Neural cell (in vitro differentiated cells): ENCODE data around the gene KIRREL3. TPM values are rescaled to one million over a fixed set of nuclear protein-coding genes. Genes with fewer than 3 reads are reported as not detected.

Experiments
- H2AFZ ChIP-seq: fragments of 200-600, 300-800 bp; sonication (generic), shearing (Covaris generic); 2 replicates; pipeline ENCODE4 v1.6.0; 2014; ENCODE audit warnings: low read depth, mild to moderate bottlenecking, antibody characterized with exemption, low read length, moderate library complexity
- H3F3A ChIP-seq: fragments of 200-600 bp; shearing (Covaris generic); 2 replicates; pipeline ENCODE4 v1.6.1; 2016; ENCODE audit warnings: mild to moderate bottlenecking, moderate library complexity, mixed read lengths, antibody characterized with exemption, low read length; ENCODE audit not compliant: insufficient read depth, poor library complexity, severe bottlenecking
- H3K27ac ChIP-seq: fragments of 200-600, 300-800 bp; sonication (generic), shearing (Covaris generic); 2 replicates; pipeline ENCODE4 v1.5.1; 2014; ENCODE audit warnings: mild to moderate bottlenecking, low read length, moderate library complexity
- H3K27me3 ChIP-seq: fragments of 300-800, 200-600 bp; sonication (generic), shearing (Covaris generic); 2 replicates; pipeline ENCODE4 v1.6.0; 2014; ENCODE audit warnings: mild to moderate bottlenecking, low read depth, low read length, moderate library complexity; ENCODE audit not compliant: insufficient read depth
- H3K36me3 ChIP-seq: fragments of 300-800, 200-600 bp; sonication (generic), shearing (Covaris generic); 2 replicates; pipeline ENCODE4 v1.5.1; 2014; ENCODE audit warnings: mild to moderate bottlenecking, antibody characterized with exemption, low read length, moderate library complexity; ENCODE audit not compliant: insufficient read depth
- H3K4me2 ChIP-seq: fragments of 300-800, 200-600 bp; sonication (generic), shearing (Covaris generic); 2 replicates; pipeline ENCODE4 v1.6.0; 2014; ENCODE audit warnings: mild to moderate bottlenecking, low read length
- H3K4me3 ChIP-seq: fragments of 300-800, 200-600 bp; sonication (generic), shearing (Covaris generic); 2 replicates; pipeline ENCODE4 v1.5.1; 2014; ENCODE audit warnings: mild to moderate bottlenecking, low read length, moderate library complexity
- H3K79me2 ChIP-seq: fragments of 200-600 bp; shearing (Covaris generic); replicated peaks from 2 replicates; pipeline ENCODE4 v1.6.0; 2014; ENCODE audit warnings: mild to moderate bottlenecking, low read length, moderate library complexity; ENCODE audit not compliant: insufficient read depth
- H3K9ac ChIP-seq: fragments of 300-800, 200-600 bp; sonication (generic), shearing (Covaris generic); 2 replicates; pipeline ENCODE4 v1.6.1; 2016; ENCODE audit warnings: mild to moderate bottlenecking, low read length, mixed read lengths
- H3K9me2 ChIP-seq: fragments of 200-600 bp; shearing (Covaris generic); 2 replicates; pipeline ENCODE4 v1.6.1; 2016; ENCODE audit warnings: mild to moderate bottlenecking, low read length, mixed read lengths; ENCODE audit not compliant: insufficient read depth
- H3K9me3 ChIP-seq: fragments of 200-600, 300-800 bp; sonication (generic), shearing (Covaris generic); 2 replicates; pipeline ENCODE4 v1.6.1; 2016; ENCODE audit warnings: mild to moderate bottlenecking, mixed run types, low read length, moderate library complexity, mixed read lengths
- H4K20me1 ChIP-seq: fragments of 200-600 bp; shearing (Covaris generic); 2 replicates; pipeline ENCODE4 v1.6.1; 2016; ENCODE audit warnings: mild to moderate bottlenecking, mixed run types; ENCODE audit not compliant: insufficient read depth
- EP300 ChIP-seq: fragments of 450-650 bp; conservative IDR thresholded peaks from 2 replicates; pipeline ENCODE4 v1.6.1; 2014; ENCODE audit warnings: antibody characterized with exemption, mild to moderate bottlenecking, moderate library complexity; ENCODE audit not compliant: poor library complexity, severe bottlenecking
- EZH2 ChIP-seq: fragments of 200-600, 300-800 bp; shearing (Covaris generic), sonication (generic); IDR thresholded peaks from 2 replicates; pipeline ENCODE4 v1.6.1; 2014; ENCODE audit warnings: antibody characterized with exemption, low read length, borderline replicate concordance, mild to moderate bottlenecking; ENCODE audit not compliant: insufficient read depth, poor library complexity, severe bottlenecking
- MXI1 ChIP-seq: fragments of 450-650 bp; conservative IDR thresholded peaks from 2 replicates; pipeline ENCODE4 v1.6.1; 2014; ENCODE audit warnings: antibody characterized with exemption, mild to moderate bottlenecking; ENCODE audit not compliant: poor library complexity, severe bottlenecking
- POLR2AphosphoS5 ChIP-seq: IDR thresholded peaks from 2 replicates; pipeline ENCODE4 v1.6.1; 2012
- RAD21 ChIP-seq: fragments of 450-650 bp; conservative IDR thresholded peaks from 2 replicates; pipeline ENCODE4 v1.6.1; 2014; ENCODE audit warnings: antibody characterized with exemption, mild to moderate bottlenecking, moderate library complexity
- SMC3 ChIP-seq: fragments of 450-650 bp; conservative IDR thresholded peaks from 2 replicates; pipeline ENCODE4 v1.6.1; 2014; ENCODE audit warnings: antibody characterized with exemption, mild to moderate bottlenecking, moderate library complexity; ENCODE audit not compliant: poor library complexity
- TAF1 ChIP-seq: IDR thresholded peaks from 2 replicates; pipeline ENCODE4 v1.6.1; 2012; ENCODE audit warnings: low read depth
- polyA plus RNA-seq: library from polyadenylated mRNA; depleted of rRNA; stranded (reverse); fragments of >200 nt; gene quantifications from 2 replicates; pipeline ENCODE4 v1.2.3, GENCODE V29; 2014
- TF ChIP-seq, protein P1 (sequence below): fragments of 450-650 bp; IDR thresholded peaks from 2 replicates; pipeline ENCODE4 v1.5.1; 2014; ENCODE audit warnings: antibody characterized with exemption, mild to moderate bottlenecking, moderate library complexity; ENCODE audit not compliant: poor library complexity, severe bottlenecking
- TF ChIP-seq, protein P2 (sequence below): IDR thresholded peaks from 2 replicates; pipeline ENCODE4 v1.6.1; 2012; ENCODE audit warnings: borderline replicate concordance

KIRREL3 gene
- polyA plus RNA-seq, 1 donor from 2014 or later: 23.8 TPM

DNA sequence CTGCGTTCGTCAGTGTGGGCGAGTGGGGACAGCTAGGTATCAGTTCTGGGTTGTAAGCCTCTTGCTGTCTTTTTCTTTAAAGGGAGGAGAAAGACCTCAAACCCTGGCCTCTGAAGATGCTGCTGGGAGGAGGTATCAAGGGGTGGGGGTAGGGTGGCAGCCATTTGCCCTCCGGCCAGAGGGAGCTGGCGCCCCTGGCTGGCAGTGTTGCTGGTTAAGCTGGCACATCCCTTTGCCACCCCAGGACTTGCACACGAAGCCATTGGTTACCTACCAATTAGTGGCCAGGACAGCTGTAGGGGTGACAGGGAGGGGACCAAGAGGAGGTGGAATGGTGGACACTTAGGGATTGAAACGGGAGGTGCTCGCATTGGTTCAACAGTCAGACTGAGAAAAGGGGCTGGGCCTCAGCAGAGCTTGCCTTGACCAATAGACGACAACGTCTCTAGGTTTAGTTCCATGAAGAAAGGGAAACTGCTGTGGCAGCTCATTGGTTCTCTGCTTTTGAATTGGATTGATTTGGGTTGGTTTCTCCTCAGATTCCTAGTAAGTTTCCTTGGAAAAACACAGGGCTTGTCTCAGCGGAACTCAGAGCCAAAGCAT, 567.2 kb downstream of the KIRREL3 start:
- H3K4me2 ChIP-seq: no peak overlapping the region
- H3K36me3 ChIP-seq: no peaks in the 10 kb centered on the region
- no peaks in the 10 kb centered on the region for H3K79me2 ChIP-seq
- H3K9ac ChIP-seq: no peak overlapping the region
- no peak overlapping the region for H3K4me3 ChIP-seq
- H3K9me2 ChIP-seq: no peaks in the 10 kb centered on the region
- H3K9me3 ChIP-seq: no peaks in the 10 kb centered on the region
- H2AFZ ChIP-seq: no peak overlapping the region
- H3K27me3 ChIP-seq: no peaks in the 10 kb centered on the region
- TF ChIP-seq TAF1: no peak
- TF ChIP-seq, protein P1, sequence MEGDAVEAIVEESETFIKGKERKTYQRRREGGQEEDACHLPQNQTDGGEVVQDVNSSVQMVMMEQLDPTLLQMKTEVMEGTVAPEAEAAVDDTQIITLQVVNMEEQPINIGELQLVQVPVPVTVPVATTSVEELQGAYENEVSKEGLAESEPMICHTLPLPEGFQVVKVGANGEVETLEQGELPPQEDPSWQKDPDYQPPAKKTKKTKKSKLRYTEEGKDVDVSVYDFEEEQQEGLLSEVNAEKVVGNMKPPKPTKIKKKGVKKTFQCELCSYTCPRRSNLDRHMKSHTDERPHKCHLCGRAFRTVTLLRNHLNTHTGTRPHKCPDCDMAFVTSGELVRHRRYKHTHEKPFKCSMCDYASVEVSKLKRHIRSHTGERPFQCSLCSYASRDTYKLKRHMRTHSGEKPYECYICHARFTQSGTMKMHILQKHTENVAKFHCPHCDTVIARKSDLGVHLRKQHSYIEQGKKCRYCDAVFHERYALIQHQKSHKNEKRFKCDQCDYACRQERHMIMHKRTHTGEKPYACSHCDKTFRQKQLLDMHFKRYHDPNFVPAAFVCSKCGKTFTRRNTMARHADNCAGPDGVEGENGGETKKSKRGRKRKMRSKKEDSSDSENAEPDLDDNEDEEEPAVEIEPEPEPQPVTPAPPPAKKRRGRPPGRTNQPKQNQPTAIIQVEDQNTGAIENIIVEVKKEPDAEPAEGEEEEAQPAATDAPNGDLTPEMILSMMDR: no peak
- TF ChIP-seq RAD21: no peak
- no peak for TF ChIP-seq MXI1
- TF ChIP-seq EZH2: no peak
- TF ChIP-seq POLR2AphosphoS5: no peak
- TF ChIP-seq SMC3: no peak
- TF ChIP-seq, protein P2, sequence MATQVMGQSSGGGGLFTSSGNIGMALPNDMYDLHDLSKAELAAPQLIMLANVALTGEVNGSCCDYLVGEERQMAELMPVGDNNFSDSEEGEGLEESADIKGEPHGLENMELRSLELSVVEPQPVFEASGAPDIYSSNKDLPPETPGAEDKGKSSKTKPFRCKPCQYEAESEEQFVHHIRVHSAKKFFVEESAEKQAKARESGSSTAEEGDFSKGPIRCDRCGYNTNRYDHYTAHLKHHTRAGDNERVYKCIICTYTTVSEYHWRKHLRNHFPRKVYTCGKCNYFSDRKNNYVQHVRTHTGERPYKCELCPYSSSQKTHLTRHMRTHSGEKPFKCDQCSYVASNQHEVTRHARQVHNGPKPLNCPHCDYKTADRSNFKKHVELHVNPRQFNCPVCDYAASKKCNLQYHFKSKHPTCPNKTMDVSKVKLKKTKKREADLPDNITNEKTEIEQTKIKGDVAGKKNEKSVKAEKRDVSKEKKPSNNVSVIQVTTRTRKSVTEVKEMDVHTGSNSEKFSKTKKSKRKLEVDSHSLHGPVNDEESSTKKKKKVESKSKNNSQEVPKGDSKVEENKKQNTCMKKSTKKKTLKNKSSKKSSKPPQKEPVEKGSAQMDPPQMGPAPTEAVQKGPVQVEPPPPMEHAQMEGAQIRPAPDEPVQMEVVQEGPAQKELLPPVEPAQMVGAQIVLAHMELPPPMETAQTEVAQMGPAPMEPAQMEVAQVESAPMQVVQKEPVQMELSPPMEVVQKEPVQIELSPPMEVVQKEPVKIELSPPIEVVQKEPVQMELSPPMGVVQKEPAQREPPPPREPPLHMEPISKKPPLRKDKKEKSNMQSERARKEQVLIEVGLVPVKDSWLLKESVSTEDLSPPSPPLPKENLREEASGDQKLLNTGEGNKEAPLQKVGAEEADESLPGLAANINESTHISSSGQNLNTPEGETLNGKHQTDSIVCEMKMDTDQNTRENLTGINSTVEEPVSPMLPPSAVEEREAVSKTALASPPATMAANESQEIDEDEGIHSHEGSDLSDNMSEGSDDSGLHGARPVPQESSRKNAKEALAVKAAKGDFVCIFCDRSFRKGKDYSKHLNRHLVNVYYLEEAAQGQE: no peak
- no peak for TF ChIP-seq EP300
- H3K27ac ChIP-seq: no peak overlapping the region
- no peaks in the 10 kb centered on the region for H3F3A ChIP-seq
- H4K20me1 ChIP-seq: no peaks in the 10 kb centered on the region

DNA sequence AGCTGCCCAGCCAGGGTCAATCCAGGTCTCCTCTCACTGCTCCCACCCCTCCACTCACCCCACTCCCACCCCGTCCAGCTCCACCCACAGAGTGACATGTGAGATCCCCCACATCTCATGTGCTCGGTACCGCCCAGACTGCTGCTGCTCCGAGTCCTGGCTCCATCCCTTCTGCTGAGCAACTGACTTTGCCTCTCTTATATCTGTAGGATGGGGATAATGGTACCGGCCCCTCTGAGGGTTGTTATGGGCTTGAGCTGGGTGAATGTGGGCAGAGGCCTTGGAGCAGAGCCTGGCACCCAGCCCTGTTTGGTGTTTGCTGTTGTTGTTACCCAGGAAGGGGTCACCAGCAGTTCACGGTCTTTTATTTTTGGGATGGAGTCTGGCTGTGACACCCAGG, 568.0 kb downstream of the KIRREL3 start:
- no peaks in the 10 kb centered on the region for H3K27me3 ChIP-seq
- no peak overlapping the region for H2AFZ ChIP-seq
- no peak overlapping the region for H3K27ac ChIP-seq
- H3K79me2 ChIP-seq: no peaks in the 10 kb centered on the region
- TF ChIP-seq EP300 (no peak), RAD21 (no peak), POLR2AphosphoS5 (no peak), MXI1 (no peak), SMC3 (no peak), TAF1 (no peak), EZH2 (no peak)
- TF ChIP-seq, protein P1: no peak
- TF ChIP-seq, protein P2: no peak
- no peak overlapping the region for H3K9ac ChIP-seq
- no peaks in the 10 kb centered on the region for H4K20me1 ChIP-seq
- no peaks in the 10 kb centered on the region for H3K9me2 ChIP-seq
- H3K4me3 ChIP-seq: no peak overlapping the region
- H3K4me2 ChIP-seq: no peak overlapping the region
- H3F3A ChIP-seq: no peaks in the 10 kb centered on the region
- H3K36me3 ChIP-seq: no peaks in the 10 kb centered on the region
- no peaks in the 10 kb centered on the region for H3K9me3 ChIP-seq
